Upper lobe of left lung (tissue), 6 donors: Measurements from ENCODE around the gene MRPL2. TPM values are rescaled to one million over a fixed set of nuclear protein-coding genes. Genes with fewer than 3 reads are reported as not detected.

ENCODE experiments used
- ATAC-seq, 2 donors: fragments of 200-7000 bp; cut with Tn5 transposase; one replicate each; pipeline ENCODE4 v1.9.1; 2022; ENCODE audit warnings: mild to moderate bottlenecking in 2 of 2, moderate library complexity in 2 of 2; ENCODE audit not compliant: low FRiP score in 2 of 2
- DNase-seq, 2 donors: peaks; one replicate each; pipeline ENCODE4 v3.0.0-alpha.2; 2019 to 2020
- H3K27ac ChIP-seq, 4 donors: fragments of 200-600 bp; sonication (generic); one replicate each; pipeline ENCODE4 v1.5.1; 2016 to 2019
- H3K27me3 ChIP-seq, 4 donors: fragments of 200-600 bp; sonication (generic); one replicate each; pipeline ENCODE4 v1.5.1; 2017 to 2019
- H3K36me3 ChIP-seq, 4 donors: fragments of 200-600 bp; sonication (generic); one replicate each; pipeline ENCODE4 v1.5.1; 2016 to 2019
- H3K4me1 ChIP-seq, 4 donors: fragments of 200-600 bp; sonication (generic); one replicate each; pipeline ENCODE4 v1.5.1; 2018 to 2019
- H3K4me3 ChIP-seq, 4 donors: fragments of 200-600 bp; sonication (generic); one replicate each; pipeline ENCODE4 v1.5.1; 2017 to 2019; ENCODE audit warnings: mild to moderate bottlenecking in 2 of 4, moderate library complexity in 1 of 4
- H3K9me3 ChIP-seq, 4 donors: fragments of 200-600 bp; sonication (generic); one replicate each; pipeline ENCODE4 v1.5.1; 2018 to 2019
- EP300 ChIP-seq, 4 donors: sonication (generic); formaldehyde crosslinking; IDR thresholded peaks; one replicate each; pipeline ENCODE4 v1.5.1; 2017; ENCODE audit warnings: antibody characterized with exemption in 4 of 4, control low read depth in 2 of 4
- POLR2A ChIP-seq, 4 donors: fragments of 450-650 bp; IDR thresholded peaks; one replicate each; pipeline ENCODE4 v1.5.1; 2016 to 2017; ENCODE audit warnings: antibody characterized with exemption in 4 of 4, mild to moderate bottlenecking in 2 of 4
- POLR2AphosphoS5 ChIP-seq, 2 donors: sonication (generic); formaldehyde crosslinking; IDR thresholded peaks; one replicate each; pipeline ENCODE4 v1.5.1; 2017; ENCODE audit warnings: antibody characterized with exemption in 2 of 2
- WGBS, 2 donors: methylation state at CpG; one replicate each; pipeline ENCODE4 v1.1.5; 2017 to 2018; 5-methylcytosine and 5-hydroxymethylcytosine counted together
- total RNA-seq, 6 donors: library from RNA; depleted of rRNA in 4 of 6; stranded (reverse); fragments of >200 nt in 4 of 6; gene quantifications; one replicate each; pipeline versions ENCODE4 v1.1.0 to v1.2.1, GENCODE V29; 2016 to 2021
- TF ChIP-seq, protein P1 (sequence below), 6 experiments: fragments of 450-650 bp in 4 of 6; fragments of 200-600 bp in 2 of 6; sonication (generic) in 2 of 6; IDR thresholded peaks; one replicate each; pipeline ENCODE4 v1.5.1; 2016 to 2019; ENCODE audit warnings: antibody characterized with exemption in 6 of 6
- donor health status: DM: no; HTN: no; CAD: no; lungs with moderate emphysema.
- donor health status: DM: no; HTN: yes; CAD: no; lungs with severe emphysema.

MRPL2 gene
- total RNA-seq, 6 donors from 2014 or later, result 17.2 to 58.2 (median 30.7) TPM

DNA sequence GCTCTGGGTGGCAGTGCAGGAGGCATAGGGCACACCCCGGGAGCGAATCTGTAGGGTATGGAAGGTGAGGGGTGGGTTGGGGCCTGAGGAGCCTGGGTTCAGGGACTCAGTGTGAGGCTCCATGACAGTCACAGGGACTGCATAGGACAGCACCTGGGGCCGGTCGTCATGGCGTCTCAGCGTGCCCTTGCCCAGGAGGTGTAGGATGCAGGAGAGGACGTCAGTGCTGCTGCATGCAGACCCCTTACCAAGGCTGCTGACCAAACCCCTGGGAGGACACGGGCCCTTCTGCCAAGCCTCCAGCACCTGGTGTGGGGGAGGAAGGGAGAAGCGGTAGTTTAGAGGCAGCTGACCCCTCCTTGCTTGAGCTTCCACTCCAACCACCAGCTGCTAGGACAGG, 21.5 kb downstream of the MRPL2 start:
- ATAC-seq, result peak in 1 of 2 donors; percentile 50
- 88 to 95% methylated on average over 8 to 9 of the region's 9 CpGs for WGBS, 2 donors
- TF ChIP-seq POLR2A (IDR thresholded peaks at IDR 0.05), result no peak
- TF ChIP-seq POLR2AphosphoS5 (IDR thresholded peaks at IDR 0.05), result no peak
- TF ChIP-seq, protein P1, sequence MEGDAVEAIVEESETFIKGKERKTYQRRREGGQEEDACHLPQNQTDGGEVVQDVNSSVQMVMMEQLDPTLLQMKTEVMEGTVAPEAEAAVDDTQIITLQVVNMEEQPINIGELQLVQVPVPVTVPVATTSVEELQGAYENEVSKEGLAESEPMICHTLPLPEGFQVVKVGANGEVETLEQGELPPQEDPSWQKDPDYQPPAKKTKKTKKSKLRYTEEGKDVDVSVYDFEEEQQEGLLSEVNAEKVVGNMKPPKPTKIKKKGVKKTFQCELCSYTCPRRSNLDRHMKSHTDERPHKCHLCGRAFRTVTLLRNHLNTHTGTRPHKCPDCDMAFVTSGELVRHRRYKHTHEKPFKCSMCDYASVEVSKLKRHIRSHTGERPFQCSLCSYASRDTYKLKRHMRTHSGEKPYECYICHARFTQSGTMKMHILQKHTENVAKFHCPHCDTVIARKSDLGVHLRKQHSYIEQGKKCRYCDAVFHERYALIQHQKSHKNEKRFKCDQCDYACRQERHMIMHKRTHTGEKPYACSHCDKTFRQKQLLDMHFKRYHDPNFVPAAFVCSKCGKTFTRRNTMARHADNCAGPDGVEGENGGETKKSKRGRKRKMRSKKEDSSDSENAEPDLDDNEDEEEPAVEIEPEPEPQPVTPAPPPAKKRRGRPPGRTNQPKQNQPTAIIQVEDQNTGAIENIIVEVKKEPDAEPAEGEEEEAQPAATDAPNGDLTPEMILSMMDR (IDR thresholded peaks at IDR 0.05), result no peak
- TF ChIP-seq EP300 (IDR thresholded peaks at IDR 0.05), result no peak

DNA sequence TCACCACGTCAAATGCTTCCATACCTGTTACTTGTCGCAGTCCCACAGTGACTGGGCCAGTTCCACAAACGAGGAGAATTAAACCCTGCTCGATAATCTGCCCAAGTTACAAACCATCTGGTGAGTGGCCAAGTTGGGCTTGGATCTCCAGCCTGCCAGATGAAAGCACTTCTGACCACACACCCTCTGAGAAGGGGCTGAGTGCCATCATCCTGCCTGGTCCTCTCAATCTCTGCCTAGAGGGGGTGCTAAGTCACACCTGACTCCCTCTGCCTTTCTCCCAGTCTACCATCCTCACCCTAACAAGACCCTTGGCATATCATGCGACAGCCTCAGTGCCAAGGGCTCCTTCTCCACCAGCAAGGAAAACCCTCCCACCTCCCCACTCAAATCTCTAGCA, 22.0 kb downstream of the MRPL2 start:
- H3K27ac ChIP-seq, result no peak overlapping the region
- H3K4me3 ChIP-seq, result no peak overlapping the region
- no peaks in the 10 kb centered on the region for H3K4me1 ChIP-seq
- ATAC-seq (no peak), DNase-seq (no peak)
- H3K9me3 ChIP-seq, result no peaks in the 10 kb centered on the region
- TF ChIP-seq, protein P1 (IDR thresholded peaks at IDR 0.05), result no peak
- TF ChIP-seq EP300 (IDR thresholded peaks at IDR 0.05) (no peak), POLR2A (IDR thresholded peaks at IDR 0.05) (no peak), POLR2AphosphoS5 (IDR thresholded peaks at IDR 0.05) (no peak)
- no peaks in the 10 kb centered on the region for H3K27me3 ChIP-seq
- WGBS, 2 donors, result 88 to 92% methylated on average over 5 of the region's 5 CpGs
- peaks cover 12 to 88% (median 50%) of the 10 kb centered on the region in 4 donors for H3K36me3 ChIP-seq

More for the DNA sequence above, 21.5 kb downstream of the MRPL2 start:
- Histone ChIP-seq H3K27me3 (no peaks in the 10 kb centered on the region), H3K36me3 (peaks cover 12 to 87% (median 53%) of the 10 kb centered on the region in 4 donors), H3K4me1 (no peaks in the 10 kb centered on the region), H3K4me3 (no peak overlapping the region), H3K9me3 (no peaks in the 10 kb centered on the region), H3K27ac (no peak overlapping the region)
- no peak for DNase-seq

DNA sequence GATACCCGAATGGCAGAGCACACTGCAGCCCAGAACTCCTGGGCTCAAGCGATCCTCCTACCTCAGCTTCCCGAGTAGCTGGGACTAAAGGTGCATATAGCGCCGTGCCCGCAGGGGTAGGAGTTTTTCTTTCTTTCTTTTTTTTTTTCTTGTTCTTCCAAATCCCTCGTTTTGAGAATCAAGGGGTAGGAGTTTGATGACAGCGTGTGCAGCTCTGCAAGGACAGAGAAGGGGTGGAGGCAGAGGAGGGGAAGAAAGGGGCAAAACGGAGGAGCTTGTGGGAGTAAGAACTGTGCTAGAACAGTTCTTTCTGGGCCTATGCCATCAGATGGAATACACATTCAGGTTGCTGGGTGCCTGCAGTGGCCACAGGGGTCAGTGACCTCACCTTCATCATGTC, 22.5 kb downstream of the MRPL2 start:
- ATAC-seq, result no peak
- TF ChIP-seq POLR2A (IDR thresholded peaks at IDR 0.05), result no peak
- no peak for TF ChIP-seq POLR2AphosphoS5 (IDR thresholded peaks at IDR 0.05)
- TF ChIP-seq, protein P1 (IDR thresholded peaks at IDR 0.05), result no peak
- TF ChIP-seq EP300 (IDR thresholded peaks at IDR 0.05), result no peak
- no peak for DNase-seq
- Histone ChIP-seq H3K27ac (no peak overlapping the region), H3K9me3 (no peaks in the 10 kb centered on the region), H3K4me1 (no peaks in the 10 kb centered on the region), H3K27me3 (no peaks in the 10 kb centered on the region), H3K4me3 (no peak overlapping the region), H3K36me3 (peaks cover 12 to 92% (median 49%) of the 10 kb centered on the region in 4 donors)
- WGBS, 2 donors, result 94 to 95% methylated on average over 9 of the region's 9 CpGs

DNA sequence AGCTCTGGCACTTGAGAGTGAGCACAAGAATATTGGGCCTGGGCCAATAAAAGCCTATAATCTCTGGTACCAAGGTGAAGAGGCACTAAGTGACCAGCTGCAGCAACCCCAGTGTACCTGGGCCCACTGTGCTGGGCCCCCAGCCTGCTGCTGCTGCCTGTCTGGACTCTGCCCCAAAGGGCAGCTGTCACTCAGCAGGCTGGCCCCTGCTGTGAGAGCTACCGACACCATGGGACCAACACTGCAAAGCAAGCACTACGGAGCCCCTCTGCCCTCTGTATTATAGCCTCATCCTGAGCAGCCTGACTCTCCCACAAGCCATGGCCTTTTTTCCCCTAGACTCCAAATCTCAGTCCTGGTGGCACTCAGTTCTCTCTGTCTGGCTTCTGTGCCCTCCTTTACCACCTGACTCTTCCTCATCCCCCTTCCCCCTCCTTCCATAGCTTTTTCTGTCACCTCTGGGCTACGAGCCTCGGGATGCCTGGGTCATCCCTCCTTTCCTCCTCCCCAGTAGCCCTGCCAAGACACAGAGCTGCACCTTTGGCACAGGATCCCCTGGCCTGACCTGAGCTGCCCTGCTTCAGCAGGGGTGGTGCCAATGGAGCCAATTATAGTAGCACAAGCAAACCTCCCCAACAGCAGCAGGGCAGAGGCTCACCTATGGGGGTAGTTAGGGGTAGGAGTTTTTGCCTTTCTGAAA, 23.6 kb downstream of the MRPL2 start:
- DNase-seq, result no peak
- Histone ChIP-seq H3K9me3 (no peaks in the 10 kb centered on the region), H3K4me3 (no peak overlapping the region), H3K27ac (no peak overlapping the region), H3K36me3 (peaks cover 14 to 94% (median 51%) of the 10 kb centered on the region in 4 donors), H3K4me1 (no peaks in the 10 kb centered on the region), H3K27me3 (no peaks in the 10 kb centered on the region)
- 80 to 91% methylated on average over 4 of the region's 4 CpGs for WGBS, 2 donors
- no peak for ATAC-seq
- TF ChIP-seq, protein P1 (IDR thresholded peaks at IDR 0.05), result no peak
- no peak for TF ChIP-seq EP300 (IDR thresholded peaks at IDR 0.05)

DNA sequence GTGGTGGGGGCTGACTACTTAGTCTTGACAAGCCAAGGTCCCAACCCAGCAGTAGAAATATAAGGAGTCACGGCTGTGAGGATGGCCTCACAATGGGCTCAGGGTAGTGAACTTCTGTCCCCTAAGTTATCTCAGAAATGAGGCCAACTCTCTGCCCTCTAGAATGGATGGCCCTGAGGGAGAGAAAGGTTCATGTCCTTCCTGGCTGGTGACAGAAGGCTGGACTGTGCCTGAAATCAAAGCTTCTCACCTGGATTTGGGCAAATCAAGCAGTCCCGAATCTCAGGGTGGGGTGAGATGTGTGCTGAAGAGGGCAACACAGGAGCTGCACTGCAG, 25.1 kb downstream of the MRPL2 start:
- DNase-seq (no peak), ATAC-seq (no peak)
- H3K27me3 ChIP-seq, result no peaks in the 10 kb centered on the region
- no peaks in the 10 kb centered on the region for H3K4me1 ChIP-seq
- no peaks in the 10 kb centered on the region for H3K9me3 ChIP-seq
- H3K27ac ChIP-seq, result no peak overlapping the region
- peaks cover 23 to 96% (median 58%) of the 10 kb centered on the region in 4 donors for H3K36me3 ChIP-seq
- WGBS, 2 donors, result 80 to 93% methylated on average over 2 of the region's 2 CpGs
- no peak overlapping the region for H3K4me3 ChIP-seq
- TF ChIP-seq EP300 (IDR thresholded peaks at IDR 0.05) (no peak), POLR2AphosphoS5 (IDR thresholded peaks at IDR 0.05) (no peak), POLR2A (IDR thresholded peaks at IDR 0.05) (no peak)
- TF ChIP-seq, protein P1 (IDR thresholded peaks at IDR 0.05), result no peak
